NOMO-1 (cell line): ENCODE measurements around the gene TRIM40.

Experiments used
- DNase-seq, 2 experiments: peaks; one replicate each; lab custom pipeline; 2025; ENCODE audit not compliant: unreplicated experiment in 2 of 2; lab: John Stamatoyannopoulos, UW

Gene TRIM40, protein sequence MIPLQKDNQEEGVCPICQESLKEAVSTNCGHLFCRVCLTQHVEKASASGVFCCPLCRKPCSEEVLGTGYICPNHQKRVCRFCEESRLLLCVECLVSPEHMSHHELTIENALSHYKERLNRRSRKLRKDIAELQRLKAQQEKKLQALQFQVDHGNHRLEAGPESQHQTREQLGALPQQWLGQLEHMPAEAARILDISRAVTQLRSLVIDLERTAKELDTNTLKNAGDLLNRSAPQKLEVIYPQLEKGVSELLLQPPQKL

DNA sequence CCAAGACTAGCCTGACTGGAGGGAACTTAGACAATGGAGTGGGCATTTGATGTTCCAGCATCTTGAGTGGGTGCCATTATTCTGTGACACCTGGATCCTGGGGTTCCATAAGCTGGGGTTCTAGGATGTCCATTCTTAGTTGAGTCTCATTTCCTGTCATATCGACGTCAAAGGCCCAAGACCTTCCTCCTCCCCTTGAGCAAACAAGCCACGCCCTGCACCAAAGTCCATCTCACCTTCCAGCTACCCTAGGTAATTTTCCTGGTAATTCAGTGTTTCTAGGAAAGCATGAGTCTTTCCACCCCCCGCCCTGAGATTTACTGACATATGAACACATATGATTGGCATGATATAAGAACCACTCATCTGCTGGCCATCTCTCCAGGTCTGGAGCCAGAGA, at the start of gene TRIM40:
TSS of gene TRIM40 (plus strand) at position 384 of the 400 bp plus-strand sequence. CDS start 897 bp downstream, outside the sequence.
- no peak for DNase-seq

DNA sequence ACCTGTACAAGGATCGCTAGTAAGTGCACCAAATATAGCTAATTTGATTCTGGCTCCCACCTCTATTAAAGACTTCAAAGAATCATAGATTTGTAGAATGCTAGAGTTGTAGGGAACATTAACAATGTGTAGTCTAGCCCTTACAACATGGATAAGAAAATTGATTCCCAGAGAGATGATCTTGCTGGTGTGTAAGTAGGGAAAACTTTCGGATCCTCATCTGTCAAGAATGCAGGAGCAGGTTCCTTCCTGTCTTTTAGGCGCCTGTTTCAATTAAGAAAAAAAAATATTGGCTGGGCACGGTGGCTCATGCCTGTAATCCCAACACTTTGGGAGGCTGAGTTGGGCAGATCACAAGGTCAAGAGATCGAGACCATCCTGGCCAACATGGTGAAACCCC, 48.1 kb upstream of the TRIM40 start:
- DNase-seq, result no peak

DNA sequence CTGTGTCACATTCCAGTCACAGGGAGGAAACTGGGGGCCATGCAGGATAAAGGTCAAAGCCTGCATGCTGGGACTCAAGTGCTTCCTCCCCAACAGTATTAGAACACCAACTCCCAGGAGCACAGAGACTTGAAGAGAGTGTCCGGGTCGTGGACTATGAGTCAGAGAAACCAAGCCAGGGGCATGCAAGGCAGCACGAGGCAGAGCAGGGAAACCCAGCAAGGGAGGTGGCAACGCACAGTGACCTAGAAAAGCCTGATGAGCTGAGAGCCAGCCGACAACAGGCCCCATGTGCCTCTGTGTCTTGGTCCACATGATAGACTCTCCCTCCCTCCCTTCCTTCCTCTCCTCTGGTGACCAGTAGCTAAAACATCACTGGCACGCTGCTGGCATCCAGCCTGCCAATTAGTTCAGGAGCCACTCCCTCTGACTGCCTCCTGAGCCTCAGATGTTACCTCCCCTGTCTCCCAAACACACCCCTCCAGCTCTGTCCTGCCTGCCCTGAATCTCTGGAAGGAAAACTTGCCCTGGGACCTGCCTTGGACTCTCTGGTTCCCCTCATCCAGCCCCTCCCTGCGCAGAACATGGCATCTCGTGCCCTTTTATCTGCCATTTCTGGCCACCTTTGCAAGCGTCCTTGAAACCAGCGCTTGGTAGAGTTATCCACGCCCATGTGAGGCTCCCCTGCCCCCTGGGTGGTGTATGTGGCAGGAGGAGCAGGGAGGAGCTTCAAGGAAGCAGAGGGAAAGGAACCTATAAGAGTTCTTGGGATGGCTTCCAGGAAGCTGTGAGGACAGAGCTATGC, 44.2 kb upstream of the TRIM40 start:
- no peak for DNase-seq

DNA sequence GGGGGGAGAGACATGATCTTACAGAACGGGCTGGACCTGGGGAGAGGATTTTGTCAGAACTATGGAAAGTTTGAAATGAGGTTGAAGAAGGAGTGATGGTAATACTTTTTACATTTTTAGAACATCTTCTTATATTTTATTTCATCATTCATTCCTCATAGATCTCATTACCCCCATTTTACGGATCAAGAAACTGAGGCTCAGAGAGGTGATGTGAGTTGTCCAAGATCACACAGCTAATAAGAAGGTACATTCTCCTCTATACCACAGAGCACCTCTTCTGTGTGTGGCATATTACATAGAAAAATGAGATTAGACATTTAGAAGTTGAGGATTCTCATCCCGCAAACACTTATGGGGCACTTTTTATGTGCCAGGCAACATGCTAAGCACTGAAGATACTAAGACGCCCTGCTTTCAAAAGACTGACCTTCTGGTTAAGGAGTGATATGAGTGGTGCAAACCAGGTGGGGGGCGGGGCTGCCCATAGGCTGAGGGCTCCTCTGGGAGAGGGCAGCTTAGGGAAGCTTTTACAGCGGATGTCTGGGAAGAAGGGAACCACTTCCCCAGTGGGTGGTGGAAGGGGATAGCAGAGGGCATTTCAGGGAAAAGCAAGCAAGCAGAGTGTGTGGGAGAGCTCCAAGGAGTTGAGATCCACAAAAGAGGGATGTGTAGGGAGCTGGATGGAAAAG, 42.9 kb upstream of the TRIM40 start:
- no peak for DNase-seq

DNA sequence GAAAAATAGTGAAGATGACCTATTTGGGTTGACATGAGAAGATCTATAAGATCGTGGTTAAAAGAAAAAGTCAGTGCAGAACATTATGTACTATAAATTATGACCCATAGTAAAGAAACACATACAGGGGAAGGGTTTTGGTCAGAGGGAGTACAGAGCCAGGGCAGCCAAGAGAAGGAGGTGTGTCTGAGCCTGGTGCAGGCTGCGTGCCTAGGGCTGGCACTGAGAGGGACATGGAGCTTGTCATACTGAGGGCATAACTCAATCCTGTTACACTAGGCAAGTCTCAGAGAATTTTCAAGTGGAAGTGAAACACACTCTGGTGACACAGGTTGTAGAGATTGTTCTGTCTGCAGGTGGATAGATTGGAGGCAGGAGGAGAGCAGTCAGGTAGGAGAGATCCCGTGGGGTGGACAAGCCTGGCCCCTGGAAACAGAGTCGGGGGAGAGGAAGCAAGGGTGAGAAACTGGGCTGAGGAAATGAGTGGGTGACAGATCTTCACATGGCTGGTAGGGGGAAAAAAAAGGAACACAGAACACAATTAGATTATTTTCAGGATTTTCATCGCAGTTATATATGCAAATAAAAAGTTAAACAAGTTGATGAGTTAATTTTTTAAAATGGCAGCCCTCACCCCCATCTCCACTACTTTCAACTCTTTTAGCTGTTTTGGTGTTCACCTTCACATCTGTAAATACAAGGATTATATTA, 41.8 kb upstream of the TRIM40 start:
- DNase-seq, result no peak

DNA sequence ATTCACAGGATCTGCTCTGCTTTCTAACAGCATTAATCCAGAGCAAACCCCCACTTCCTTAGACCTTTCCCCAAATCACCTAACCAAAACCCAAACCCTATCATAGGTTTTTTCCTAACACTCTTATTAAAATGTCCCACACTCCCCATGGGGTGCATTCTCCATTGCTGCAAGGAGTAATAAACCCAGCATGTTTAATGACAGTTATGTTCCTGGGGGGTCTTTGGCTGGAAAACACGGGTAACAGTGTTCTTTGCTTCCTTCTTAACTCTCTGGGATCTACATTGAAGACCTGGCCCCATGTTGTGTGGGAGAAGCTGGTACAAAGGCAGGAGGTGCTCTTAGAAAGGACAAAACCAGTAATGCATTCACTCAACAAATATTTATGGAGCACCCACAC, 39.1 kb upstream of the TRIM40 start:
- no peak for DNase-seq

DNA sequence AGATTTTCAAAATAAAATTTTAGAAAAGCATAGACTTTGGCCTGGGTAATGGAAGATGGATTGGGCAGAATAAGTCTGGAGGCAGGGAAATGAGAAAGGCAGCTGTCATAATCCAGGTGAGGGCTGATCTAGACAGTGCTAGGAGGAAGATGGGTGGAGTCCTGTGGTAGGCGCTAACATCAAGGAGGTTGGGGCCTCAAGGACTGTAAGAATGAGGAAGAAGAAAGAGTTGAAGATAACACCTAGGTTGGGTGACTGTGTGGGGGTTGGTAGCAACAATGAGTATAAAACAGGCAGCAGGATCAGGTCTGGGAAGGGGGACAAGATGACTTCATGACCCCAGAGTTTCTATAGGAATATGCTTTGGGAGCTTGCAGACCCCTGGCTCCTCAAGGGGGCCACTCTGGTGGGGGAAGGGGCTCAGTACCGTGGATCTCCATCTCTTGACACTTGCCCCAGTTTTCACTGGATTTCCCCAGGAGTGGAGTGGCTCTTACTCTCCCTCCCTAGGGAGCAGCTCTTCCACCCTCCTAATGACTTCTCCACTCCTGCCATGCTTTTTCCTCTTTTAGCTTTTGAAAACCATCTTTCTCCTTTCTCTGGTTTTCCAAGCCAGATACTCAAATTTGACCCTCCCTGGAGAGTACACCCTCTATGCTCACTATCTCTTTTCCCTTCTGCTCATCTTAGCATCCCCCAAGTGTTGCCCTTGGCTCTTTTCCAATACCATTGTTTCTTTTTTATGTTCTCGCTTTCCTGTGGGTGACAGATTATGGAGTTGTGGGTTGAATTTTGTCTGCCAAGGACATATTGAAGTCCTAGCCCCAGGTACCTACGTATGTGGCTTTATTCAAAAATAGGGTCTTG, 37.8 kb upstream of the TRIM40 start:
- no peak for DNase-seq

DNA sequence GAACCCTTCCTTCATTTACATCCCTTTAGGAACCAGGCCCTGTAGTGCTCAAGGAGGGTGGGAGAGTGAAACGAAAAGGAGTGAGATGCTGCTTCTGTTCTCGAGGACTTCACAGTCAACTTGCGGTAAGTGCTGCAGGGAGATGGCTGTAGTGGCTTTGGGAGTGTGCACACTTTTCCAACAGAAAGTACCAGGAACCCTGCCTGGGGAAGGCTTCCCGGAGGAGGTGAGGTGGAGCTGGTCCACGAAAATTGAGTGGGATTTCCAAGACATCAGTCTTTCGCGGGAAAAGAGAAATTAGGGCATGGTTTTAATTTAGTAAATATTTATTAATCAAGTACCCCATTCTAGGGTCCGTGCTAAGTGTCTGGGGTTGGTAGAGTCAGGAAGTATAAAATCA, 35.8 kb upstream of the TRIM40 start:
- DNase-seq, result no peak

DNA sequence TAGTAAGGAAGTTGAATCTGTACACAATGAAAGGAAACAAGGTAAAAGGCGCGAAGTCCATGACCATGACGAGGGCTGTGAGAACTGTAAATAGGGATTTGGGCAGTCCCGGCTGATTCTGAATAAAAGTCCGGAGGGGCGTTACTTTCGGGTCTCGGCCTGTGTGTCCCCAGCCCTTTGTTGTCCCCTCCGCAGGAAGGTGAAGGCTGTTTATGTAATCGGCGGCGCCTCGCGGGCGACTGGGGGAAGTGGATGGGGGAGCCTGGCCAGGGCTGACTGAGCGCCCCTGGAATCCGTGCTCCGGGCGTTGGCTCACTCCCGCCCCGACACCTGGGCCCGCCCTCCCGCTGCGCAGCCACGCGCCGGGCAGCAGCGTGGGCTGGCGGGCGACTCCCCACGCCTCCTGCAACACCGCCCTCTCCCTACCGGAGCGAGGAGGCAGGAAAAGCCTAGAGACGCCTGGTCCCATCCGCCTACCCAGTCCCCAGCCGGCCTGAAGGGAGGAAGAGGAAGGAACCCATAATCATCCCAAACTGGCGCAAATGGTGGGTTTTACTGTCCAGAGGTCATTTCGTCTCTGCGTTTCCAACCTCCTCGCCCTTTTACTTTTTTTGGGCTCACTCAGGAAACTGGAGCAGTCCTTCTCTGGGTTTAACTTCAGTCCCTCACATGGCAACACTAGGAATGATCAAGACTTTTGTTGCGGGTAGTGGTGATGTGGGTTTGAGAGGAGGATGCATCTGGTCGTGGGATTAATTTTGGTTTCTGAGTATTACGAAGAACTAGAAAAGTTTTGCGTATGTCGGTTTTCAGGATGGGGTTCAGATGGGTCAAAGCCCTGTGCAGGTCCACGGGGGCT, 35.1 kb upstream of the TRIM40 start:
- no peak for DNase-seq

DNA sequence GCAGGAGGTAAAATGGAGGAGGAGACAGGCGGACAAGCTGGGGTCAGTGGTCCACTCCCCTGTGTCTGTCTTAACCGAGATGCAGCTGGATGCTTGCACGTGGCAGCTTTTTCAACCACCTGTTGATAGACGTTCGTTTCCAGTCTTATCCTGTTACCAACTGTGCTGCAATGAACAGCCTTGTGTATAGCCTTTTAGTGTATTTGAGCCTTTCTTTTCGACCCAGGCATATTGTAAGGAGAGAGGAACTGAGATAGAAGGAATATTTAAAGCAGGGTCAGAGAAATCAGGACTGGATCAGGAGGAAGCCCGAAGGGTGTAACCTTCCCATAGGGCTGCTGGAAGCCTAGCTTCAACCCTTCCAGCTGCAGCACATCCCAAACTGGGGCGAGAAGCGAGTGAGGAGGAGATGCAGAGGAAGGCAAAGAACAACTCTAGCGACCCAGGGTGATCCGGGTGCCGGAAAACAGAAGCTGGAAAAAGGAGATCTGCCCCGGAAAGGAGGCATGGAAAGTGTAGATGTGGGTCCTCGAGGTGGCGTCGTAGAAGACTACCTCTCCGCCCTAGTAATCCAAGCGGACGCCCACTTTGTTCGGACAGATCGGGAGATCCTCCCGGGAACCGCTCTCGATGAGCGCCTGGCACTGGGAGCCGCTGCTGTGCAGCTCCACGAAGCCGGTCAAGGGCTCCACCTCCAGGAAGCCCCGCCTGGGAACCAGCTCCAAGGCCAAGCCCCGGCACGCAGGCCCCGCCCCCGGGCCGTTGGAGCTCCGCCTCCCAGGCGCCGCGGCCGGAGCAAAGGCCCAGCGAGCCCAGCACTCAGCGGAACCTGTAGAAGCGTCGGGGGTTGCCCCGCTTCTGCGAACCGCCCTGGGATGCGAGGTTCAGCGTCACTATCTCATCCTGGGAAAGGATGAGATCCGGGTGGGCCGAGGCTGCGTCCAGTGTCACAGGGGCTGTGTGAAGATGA, 34.2 kb upstream of the TRIM40 start:
- DNase-seq, result peak; percentile 61 to 68

DNA sequence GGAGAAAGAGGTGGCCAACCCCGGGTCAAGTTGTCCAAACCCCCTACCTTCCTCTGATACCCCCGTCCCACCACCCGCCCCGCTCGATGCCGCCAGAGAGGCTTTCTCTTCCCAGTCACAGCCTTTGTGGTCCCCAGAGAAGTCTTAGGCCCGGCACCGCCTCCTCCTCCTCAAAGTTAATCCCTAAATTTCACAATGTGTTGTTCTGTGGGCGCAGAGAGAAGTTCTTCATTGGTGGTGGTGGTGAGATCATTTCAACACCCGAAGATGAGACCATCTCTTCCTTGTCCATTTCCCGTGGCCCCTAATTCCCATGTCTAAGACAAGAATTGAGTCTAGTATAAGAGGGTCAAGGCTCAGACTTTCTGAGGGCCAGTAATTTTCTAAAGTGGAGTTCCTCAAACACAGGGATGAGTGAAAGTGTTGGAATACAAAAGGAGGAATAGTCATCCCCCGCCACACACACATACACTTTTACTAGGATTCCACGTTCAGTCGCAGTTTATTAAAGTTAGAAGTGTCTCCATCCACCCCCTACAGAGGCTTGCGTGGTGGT, 33.4 kb upstream of the TRIM40 start:
- no peak for DNase-seq

DNA sequence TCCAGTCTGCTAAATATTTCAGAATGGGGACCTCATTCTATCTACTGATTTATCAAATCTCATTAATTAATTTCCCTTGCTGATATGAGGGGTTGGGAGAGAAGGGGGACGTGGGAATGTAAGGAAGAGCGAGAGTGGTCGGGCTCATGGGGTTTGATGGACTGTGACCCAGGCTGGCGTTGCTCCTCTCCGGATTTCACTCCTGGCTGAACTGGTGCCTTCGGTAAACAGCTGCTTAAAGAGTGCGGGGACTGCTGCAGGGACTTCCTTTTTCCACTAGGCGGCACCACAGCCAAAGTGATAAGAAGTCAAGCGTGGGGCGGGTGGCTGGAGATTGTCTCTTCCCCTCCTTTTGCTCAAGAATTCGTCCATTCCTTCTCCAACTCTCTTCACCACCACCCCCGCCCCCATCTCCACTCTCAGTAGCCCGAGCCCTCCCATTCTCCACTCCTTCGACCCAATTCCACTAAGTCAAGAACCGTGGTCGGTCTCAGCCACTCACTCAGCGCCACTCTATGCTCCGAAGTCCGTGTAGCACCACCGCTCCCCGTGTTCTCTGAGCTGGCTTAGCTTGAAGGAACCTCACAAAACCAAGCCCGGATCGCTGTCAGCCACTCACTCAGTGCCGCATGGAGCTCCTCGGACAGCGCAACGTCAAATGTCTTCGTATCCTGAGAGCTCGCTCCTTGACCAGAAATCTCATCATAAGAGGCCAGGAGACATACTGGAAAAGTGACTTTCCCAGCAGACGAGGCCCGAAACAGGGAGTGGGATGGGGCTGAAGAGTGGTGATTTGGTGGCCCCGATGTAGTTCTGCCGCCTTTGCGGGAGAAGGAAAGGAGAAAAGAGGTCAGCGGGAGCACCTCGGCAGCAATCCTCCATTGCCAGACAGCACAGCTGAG, 32.7 kb upstream of the TRIM40 start:
- peak; percentile 70 to 81 for DNase-seq

DNA sequence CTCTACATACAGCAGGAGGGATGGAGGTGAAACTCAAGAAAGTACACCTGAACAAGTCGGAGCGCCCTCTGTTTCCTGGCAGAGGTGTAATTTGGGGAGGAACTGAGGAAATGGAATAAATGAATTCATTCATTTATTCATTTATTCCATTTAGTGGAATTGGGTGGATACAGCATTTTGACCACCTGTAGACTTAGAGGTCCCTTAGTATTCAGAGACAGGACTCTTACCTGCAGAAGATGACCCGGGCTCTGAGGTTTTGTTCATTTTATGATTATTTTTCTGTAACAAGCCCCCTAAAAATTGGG, 32.1 kb upstream of the TRIM40 start:
- DNase-seq, result no peak

DNA sequence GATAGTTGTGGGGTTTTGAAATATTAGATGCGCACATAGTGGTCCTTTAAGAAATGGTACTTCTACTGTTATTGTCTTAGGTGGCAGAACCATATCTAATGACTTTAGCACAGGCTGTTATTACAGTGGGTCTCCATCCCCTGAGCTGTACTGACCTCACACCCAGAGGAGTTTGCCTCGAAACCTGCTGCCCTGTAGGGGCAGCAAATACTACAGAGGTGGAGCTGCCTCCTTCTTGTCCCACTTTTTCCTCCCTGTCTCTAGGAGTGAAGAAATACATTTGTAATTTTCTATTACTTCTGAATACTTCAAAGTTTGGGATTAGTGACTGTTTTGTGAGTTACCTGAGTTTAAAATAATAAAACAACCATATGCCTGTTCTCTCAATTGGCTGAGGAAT, 31.3 kb upstream of the TRIM40 start:
- DNase-seq, result no peak

DNA sequence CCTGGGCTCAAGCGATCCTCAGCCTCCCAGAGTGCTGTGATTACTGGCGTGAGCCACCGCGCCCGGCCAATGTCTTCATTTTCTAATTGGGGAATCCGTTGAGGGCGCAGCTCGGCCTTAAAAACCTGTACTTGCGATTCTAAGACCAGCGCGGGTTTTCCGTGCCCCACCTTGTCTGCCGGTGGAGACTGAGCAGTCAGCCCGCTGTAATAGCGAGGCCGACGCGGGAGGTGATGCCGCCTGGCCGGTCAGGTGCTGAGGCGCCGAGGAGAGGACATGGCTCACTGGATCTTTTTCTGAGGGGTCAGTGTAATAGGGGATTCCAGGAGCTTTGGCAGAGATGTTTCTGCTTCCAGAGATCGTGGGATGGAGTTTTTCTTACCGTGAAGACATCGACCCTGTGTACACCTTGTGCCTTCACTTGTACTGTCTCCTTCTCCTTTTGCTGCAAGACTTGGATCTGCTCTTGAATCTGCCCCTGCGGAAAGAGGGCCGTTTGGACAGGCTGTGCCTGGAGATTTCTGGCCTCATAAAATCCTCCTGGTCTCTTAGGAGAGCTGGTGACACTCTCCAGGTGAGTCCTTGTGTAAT, 24.6 kb upstream of the TRIM40 start:
- no peak for DNase-seq

DNA sequence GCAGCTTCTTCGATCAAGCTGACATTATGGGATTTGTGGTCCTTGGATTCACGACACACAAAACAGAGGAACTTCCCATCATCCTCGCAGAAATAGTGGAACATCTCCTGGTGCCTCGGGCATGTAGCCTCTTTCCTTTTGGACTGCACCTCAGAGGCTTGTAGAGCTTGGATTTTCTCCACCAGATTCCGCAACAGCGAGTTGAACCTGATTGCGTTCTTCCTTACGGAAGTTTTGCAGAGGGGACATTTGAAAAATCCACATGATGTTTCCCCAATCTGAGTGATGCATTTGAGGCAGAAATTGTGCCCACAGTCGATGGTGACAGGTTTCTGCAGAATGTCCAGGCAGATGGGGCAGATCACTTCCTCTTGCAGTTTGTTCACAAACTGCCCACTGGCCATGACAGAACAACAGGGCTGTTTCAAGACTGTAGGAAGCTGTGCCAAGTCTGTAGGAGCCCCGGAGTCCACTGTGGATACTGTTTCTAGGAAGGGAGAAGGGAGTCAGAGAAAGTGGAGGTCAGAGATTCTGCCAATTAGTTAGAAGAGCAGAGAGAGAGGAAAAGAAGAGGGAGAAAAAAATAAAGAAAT, 23.4 kb upstream of the TRIM40 start:
- no peak for DNase-seq
